A549 (cell line): Measurements from ENCODE around the gene FANCC. TPM values are rescaled to one million over a fixed set of nuclear protein-coding genes. Genes with fewer than 3 reads are reported as not detected.
"Not testable (repeated sequence)": the region's sequence is repeated elsewhere in the genome, so short reads cannot be mapped to it uniquely, and the experiment has no call there.

Experiments used
- ATAC-seq, 2 experiments: fragments of 200-7000 bp in 1 of 2; fragments of >200 bp in 1 of 2; cut with Nextera tagmentation in 1 of 2; cut with Tn5 transposase in 1 of 2; 3 replicates each; pipeline versions ENCODE4 v1.8.0 to v1.9.1; 2018 to 2020; ENCODE audit warnings: mild to moderate bottlenecking in 1 of 2, moderate library complexity in 1 of 2
- CTCF ChIA-PET: fragments of 300-600 bp; sonication (Branson Sonifier 250); formaldehyde crosslinking; extraction: SDS; loops from one replicate; lab custom pipeline; 2021; ENCODE audit warnings: antibody characterized with exemption, inconsistent platforms; lab: Yijun Ruan, JAX
- POLR2A ChIA-PET: fragments of 350-600 bp; formaldehyde crosslinking; extraction: SDS; loops from one replicate; lab custom pipeline; 2021; ENCODE audit warnings: antibody characterized with exemption, inconsistent platforms; lab: Yijun Ruan, JAX
- DNase-seq, 2 experiments: peaks; one replicate each; pipeline versions ENCODE4 v3.0.0 to v3.0.0-alpha.2; 2011 to 2016; ENCODE audit warnings: low read depth in 1 of 2, low spot score in 1 of 2
- FAIRE-seq: peaks from 2 replicates; lab custom pipeline; 2011; peaks lifted over from hg19 to GRCh38; lab: Jason Lieb, UNC
- H3K27ac ChIP-seq, 2 experiments: fragments of >200 bp; sonication (Bioruptor Twin); formaldehyde crosslinking; 3 replicates each; pipeline ENCODE4 v1.5.1; 2016 to 2017
- H3K4me1 ChIP-seq: fragments of >200 bp; sonication (Bioruptor Twin); formaldehyde crosslinking; 3 replicates; pipeline ENCODE4 v1.6.1; 2016
- H3K4me2 ChIP-seq: fragments of >200 bp; sonication (Bioruptor Twin); formaldehyde crosslinking; 3 replicates; pipeline ENCODE4 v1.6.1; 2016
- H3K4me3 ChIP-seq: fragments of >200 bp; sonication (Bioruptor Twin); formaldehyde crosslinking; 3 replicates; pipeline ENCODE4 v1.5.1; 2016
- H3K9me3 ChIP-seq: fragments of >200 bp; sonication (Bioruptor Twin); formaldehyde crosslinking; 3 replicates; pipeline ENCODE4 v1.6.1; 2016
- ATOH8 ChIP-seq: fragments of 250-450 bp; sonication (Bioruptor Pico); IDR thresholded peaks from 2 replicates; pipeline ENCODE4 v1.5.0; 2020; ENCODE audit warnings: low read depth, mild to moderate bottlenecking, moderate library complexity
- BHLHE40 ChIP-seq: IDR thresholded peaks from 2 replicates; pipeline ENCODE4 v1.6.1; 2012; ENCODE audit warnings: low read depth, low read length, inconsistent platforms
- EHF ChIP-seq: fragments of 250-450 bp; sonication (Bioruptor Pico); IDR thresholded peaks from 2 replicates; pipeline ENCODE4 v1.5.0; 2020; ENCODE audit warnings: mild to moderate bottlenecking
- ELK1 ChIP-seq: fragments of 150-350 bp; IDR thresholded peaks from 2 replicates; pipeline ENCODE4 v1.6.1; 2014; ENCODE audit warnings: low read depth, mild to moderate bottlenecking, low read length
- FOSB ChIP-seq: fragments of 250-450 bp; sonication (Bioruptor Pico); IDR thresholded peaks from 2 replicates; pipeline ENCODE4 v1.5.0; 2020; ENCODE audit warnings: mild to moderate bottlenecking, moderate library complexity
- FOSL2 ChIP-seq, 2 experiments: fragments of 450-650 bp in 1 of 2; fragments of >200 bp in 1 of 2; sonication (Bioruptor Twin) in 1 of 2; formaldehyde crosslinking; IDR thresholded peaks; 2 replicates each; pipeline versions ENCODE4 v1.5.0 to v1.6.1; 2016 to 2020; ENCODE audit warnings: mild to moderate bottlenecking in 1 of 2, moderate library complexity in 1 of 2
- FOXS1 ChIP-seq: fragments of 250-450 bp; sonication (Bioruptor Pico); IDR thresholded peaks from 2 replicates; pipeline ENCODE4 v1.5.0; 2020; ENCODE audit warnings: mild to moderate bottlenecking, moderate library complexity
- GATA3 ChIP-seq: IDR thresholded peaks from 2 replicates; pipeline ENCODE4 v1.6.1; 2012; ENCODE audit warnings: borderline replicate concordance
- HEYL ChIP-seq: fragments of 250-450 bp; sonication (Bioruptor Pico); IDR thresholded peaks from 2 replicates; pipeline ENCODE4 v1.8.0; 2021; ENCODE audit warnings: mild to moderate bottlenecking, moderate library complexity
- HOXB5 ChIP-seq: fragments of 250-450 bp; sonication (Bioruptor Pico); IDR thresholded peaks from 2 replicates; pipeline ENCODE4 v1.5.0; 2020; ENCODE audit warnings: mild to moderate bottlenecking, moderate library complexity
- MAFK ChIP-seq: fragments of 450-650 bp; IDR thresholded peaks from 2 replicates; pipeline ENCODE4 v1.6.1; 2014; ENCODE audit not compliant: partially characterized antibody
- MAZ ChIP-seq: fragments of 150-350 bp; IDR thresholded peaks from 2 replicates; pipeline ENCODE4 v1.6.1; 2014; ENCODE audit warnings: antibody characterized with exemption, low read depth, low read length, borderline replicate concordance
- NR3C1 ChIP-seq: fragments of >200 bp; sonication (Bioruptor Twin); formaldehyde crosslinking; IDR thresholded peaks from 3 replicates; pipeline ENCODE4 v1.6.1; 2017
- POLR2AphosphoS2 ChIP-seq: conservative IDR thresholded peaks from 2 replicates; pipeline ENCODE4 v1.6.1; 2012; ENCODE audit warnings: low read length, improper control_type of control experiment, inconsistent platforms
- RARB ChIP-seq: fragments of 250-450 bp; sonication (Bioruptor Pico); IDR thresholded peaks from 2 replicates; pipeline ENCODE4 v1.8.0; 2021; ENCODE audit warnings: mild to moderate bottlenecking, moderate library complexity
- RNF2 ChIP-seq: fragments of 200-600 bp; sonication (generic); IDR thresholded peaks from 2 replicates; pipeline ENCODE4 v1.6.1; 2016; ENCODE audit warnings: low read depth, mild to moderate bottlenecking, antibody characterized with exemption, moderate library complexity, borderline replicate concordance
- SMC3 ChIP-seq: fragments of >200 bp; sonication (Bioruptor Twin); formaldehyde crosslinking; IDR thresholded peaks from 3 replicates; pipeline ENCODE4 v1.6.1; 2018; ENCODE audit warnings: inconsistent platforms
- ZSCAN20 ChIP-seq: fragments of 250-450 bp; sonication (Bioruptor Pico); IDR thresholded peaks from 2 replicates; pipeline ENCODE4 v1.8.0; 2022; ENCODE audit warnings: mild to moderate bottlenecking, moderate library complexity
- WGBS: methylation state at CpG from one replicate; pipeline ENCODE4 v1.1.6; 2017; ENCODE audit errors: missing lambda C conversion rate; 5-methylcytosine and 5-hydroxymethylcytosine counted together
- polyA plus RNA-seq, 4 experiments: library from polyadenylated mRNA; depleted of rRNA in 3 of 4; stranded (reverse); fragments of >200 nt; fragmentation: RNase III in 1 of 4; extraction: RNeasy Plus Mini Kit Qiagen cat#74134 plus additional on column Dnase treatment in 1 of 4; gene quantifications; 2 replicates in 3 of 4; 3 replicates in 1 of 4; pipeline ENCODE4 v1.2.3, GENCODE V29; 2011 to 2017
- TF ChIP-seq, protein P1 (sequence below): fragments of >200 bp; sonication (Bioruptor Twin); formaldehyde crosslinking; IDR thresholded peaks from 2 replicates; pipeline ENCODE4 v1.6.1; 2016

FANCC gene
- polyA plus RNA-seq, 2 of the 4 experiments (the other 2 are of a cell fraction) = 13.5 to 24.9 TPM

DNA sequence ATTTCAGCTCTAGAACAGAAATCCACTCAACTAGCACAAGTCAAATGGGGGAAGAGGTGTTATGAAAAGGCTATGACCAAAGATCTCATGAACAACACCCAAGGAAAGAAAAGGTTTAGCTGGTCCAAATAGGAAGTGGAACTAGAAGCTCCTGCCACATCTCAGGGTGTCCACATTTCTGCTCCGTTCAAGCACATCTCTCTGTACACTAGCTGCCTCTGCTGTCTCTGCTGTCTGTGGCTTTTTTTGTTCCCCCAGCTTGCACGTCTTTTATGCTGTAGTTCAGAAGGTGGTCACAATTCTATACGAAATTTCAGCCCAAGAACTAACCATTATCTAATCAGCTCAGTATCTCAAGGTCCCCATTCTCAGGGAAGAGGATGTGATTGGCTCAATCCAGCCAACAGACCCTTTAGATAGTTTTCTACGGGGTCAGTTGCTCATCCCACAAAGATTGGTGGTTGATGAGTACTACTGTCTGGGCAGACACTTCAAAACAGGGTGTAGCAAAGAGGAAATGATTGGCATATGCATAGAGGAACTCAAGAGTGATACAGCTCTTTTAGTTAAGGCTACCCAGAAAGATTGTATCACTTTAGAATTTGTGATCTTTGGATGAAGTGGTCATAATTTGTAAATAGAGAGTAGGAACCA lies 44.0 kb downstream of the FANCC start:
- no peak for DNase-seq
- no peak overlapping the region for H3K4me2 ChIP-seq
- no peaks in the 10 kb centered on the region for H3K9me3 ChIP-seq
- ChIA-PET CTCF (interaction anchor here (0.8 to 1.4 kb wide), 2 partner anchors 9 to 944 kb away, joined by 3 to 4 read pairs; no protein-coding TSS in a partner anchor), POLR2A (no interaction called here)
- H3K4me1 ChIP-seq = peaks cover 20% of the 10 kb centered on the region
- 75% methylated on average over 4 of the region's 4 CpGs for WGBS
- H3K4me3 ChIP-seq = no peak overlapping the region
- TF ChIP-seq RNF2 (no peak), EHF (no peak), BHLHE40 (no peak), GATA3 (no peak), ELK1 (no peak), ATOH8 (CRISPR knock-in tag) (no peak), NR3C1 (no peak), FOSL2 (IDR thresholded peaks at IDR 0.05) (no peak), FOSL2 (CRISPR knock-in tag; IDR thresholded peaks at IDR 0.05) (no peak), HOXB5 (CRISPR knock-in tag) (no peak), SMC3 (no peak)
- no peak overlapping the region for H3K27ac ChIP-seq
- ATAC-seq = no peak
- no peak for FAIRE-seq

- FAIRE-seq = no peak
- WGBS = 91% methylated on average over 8 of the region's 8 CpGs
These were observed 44.7 kb downstream of the FANCC start for GRCh38 chr9:95272830-95273229.

GRCh38 chr9:95270790-95271189 lies 46.7 kb downstream of the FANCC start:
- CTCF ChIA-PET = no interaction called here
- no peak overlapping the region for H3K4me2 ChIP-seq

More at GRCh38 chr9:95272830-95273229, 44.7 kb downstream of the FANCC start:
- no peak for TF ChIP-seq MAZ
- no peak for TF ChIP-seq POLR2AphosphoS2
- TF ChIP-seq FOSB (CRISPR knock-in tag) = no peak
- no peak for TF ChIP-seq ZSCAN20 (CRISPR knock-in tag)
- TF ChIP-seq, protein P1, sequence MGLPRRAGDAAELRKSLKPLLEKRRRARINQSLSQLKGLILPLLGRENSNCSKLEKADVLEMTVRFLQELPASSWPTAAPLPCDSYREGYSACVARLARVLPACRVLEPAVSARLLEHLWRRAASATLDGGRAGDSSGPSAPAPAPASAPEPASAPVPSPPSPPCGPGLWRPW = no peak
- TF ChIP-seq FOXS1 (CRISPR knock-in tag) = no peak
- no peak for TF ChIP-seq RARB (CRISPR knock-in tag)
- TF ChIP-seq RNF2 = no peak
- no peak for TF ChIP-seq BHLHE40
- ATAC-seq = no peak
- ChIA-PET CTCF (interaction anchor here (0.8 to 1.4 kb wide), 2 partner anchors 9 to 945 kb away, joined by 3 to 4 read pairs; no protein-coding TSS in a partner anchor), POLR2A (no interaction called here)
- no peak for DNase-seq
- no peak overlapping the region for H3K27ac ChIP-seq
- peaks cover 21% of the 10 kb centered on the region for H3K4me1 ChIP-seq
- H3K4me2 ChIP-seq = no peak overlapping the region
- no peaks in the 10 kb centered on the region for H3K9me3 ChIP-seq
- no peak overlapping the region for H3K4me3 ChIP-seq

DNA sequence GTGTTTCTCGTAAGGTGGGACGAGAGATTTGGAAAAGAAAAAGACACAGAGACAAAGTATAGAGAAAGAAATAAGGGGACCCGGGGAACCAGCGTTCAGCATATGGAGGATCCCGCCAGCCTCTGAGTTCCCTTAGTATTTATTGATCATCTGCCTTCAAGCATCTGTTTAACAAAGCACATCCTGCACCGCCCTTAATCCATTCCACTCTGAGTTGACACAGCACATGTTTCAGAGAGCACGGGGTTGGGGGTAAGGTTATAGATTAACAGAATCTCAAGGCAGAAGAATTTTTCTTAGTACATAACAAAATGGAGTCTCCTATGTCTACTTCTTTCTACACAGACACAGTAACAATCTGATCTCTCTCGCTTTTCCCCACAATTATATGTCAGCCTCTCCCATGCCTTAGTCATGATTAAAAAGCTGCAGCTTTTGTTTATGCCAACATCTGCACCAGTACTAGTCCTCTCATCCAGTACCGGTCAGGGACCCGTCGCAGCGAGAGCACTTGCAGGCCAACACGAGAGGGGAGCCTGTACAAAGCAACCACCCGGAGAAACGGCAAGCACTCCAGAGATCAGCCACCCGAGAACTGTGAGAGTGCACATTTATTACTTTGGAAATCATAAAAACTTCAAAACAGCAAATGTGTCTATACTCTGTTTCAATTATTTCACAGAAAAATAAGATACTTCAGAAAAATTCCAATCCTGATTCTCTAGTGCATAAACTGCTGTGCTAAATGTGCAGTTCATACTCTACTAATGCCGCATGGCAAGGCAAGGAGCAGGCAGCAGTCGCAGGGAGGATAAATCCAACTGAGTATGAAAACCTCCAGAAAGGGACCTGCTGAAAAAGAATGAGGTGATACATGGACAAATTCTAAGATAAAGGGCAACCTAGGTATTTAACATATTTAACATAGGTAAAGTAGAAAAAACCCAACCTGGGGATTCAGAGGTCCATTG lies 47.4 kb downstream of the FANCC start:
- H3K27ac ChIP-seq = peak overlapping the region in 1 of 2 experiments; percentile 22; a peak in 1 of 6 replicates
- H3K4me2 ChIP-seq = peak overlapping the region; percentile 50
- H3K9me3 ChIP-seq, FAIRE-seq, DNase-seq, POLR2A ChIA-PET, H3K4me3 ChIP-seq: not testable (repeated sequence)
- H3K4me1 ChIP-seq = peaks cover 35% of the 10 kb centered on the region
- 75% methylated on average over 18 of the region's 18 CpGs for WGBS
- ATAC-seq = peak in 1 of 2 experiments; percentile 35; a peak in 3 of 6 replicates
- CTCF ChIA-PET = interaction anchor here (1.2 kb wide), 1 partner anchor 945 kb away, joined by 3 read pairs; no protein-coding TSS in a partner anchor

More at GRCh38 chr9:95270790-95271189, 46.7 kb downstream of the FANCC start:
- Histone ChIP-seq H3K9me3 (no peaks in the 10 kb centered on the region), H3K27ac (no peak overlapping the region), H3K4me3 (no peak overlapping the region), H3K4me1 (peaks cover 28% of the 10 kb centered on the region)
- DNase-seq = no peak
- FAIRE-seq = no peak
- POLR2A ChIA-PET = no interaction called here
- TF ChIP-seq HEYL (CRISPR knock-in tag) (no peak), MAFK (peak; percentile 90)
- ATAC-seq = no peak
- 83% methylated on average over 4 of the region's 4 CpGs for WGBS
